Pancreas (tissue), 10 donors: ENCODE measurements around the gene SNCAIP. TPM values are rescaled to one million over a fixed set of nuclear protein-coding genes. Genes with fewer than 3 reads are reported as not detected.

Source experiments
- ATAC-seq, 4 donors: fragments of 200-7000 bp; cut with Tn5 transposase; one replicate each; pipeline versions ENCODE4 v1.8.0 to v1.9.1; 2020; ENCODE audit warnings: mild to moderate bottlenecking in 4 of 4, moderate library complexity in 4 of 4
- DNase-seq, 6 donors: peaks; one replicate each; pipeline ENCODE4 v3.0.0-alpha.2; 2020
- FAIRE-seq: peaks from 2 replicates; lab custom pipeline; 2012; peaks lifted over from hg19 to GRCh38; lab: Jason Lieb, UNC
- H3K27ac ChIP-seq, 4 donors: fragments of 200-600 bp; sonication (generic); 1 replicate in 3 of 4; 2 replicates in 1 of 4; pipeline versions ENCODE4 v1.5.0 to v1.8.0; 2020
- H3K27me3 ChIP-seq, 4 donors: fragments of 200-600 bp; one replicate each; pipeline ENCODE4 v1.8.0; 2021
- H3K36me3 ChIP-seq, 3 donors: fragments of 200-600 bp; sonication (generic) in 1 of 3; one replicate each; pipeline versions ENCODE4 v1.5.0 to v1.8.0; 2020 to 2021
- H3K4me1 ChIP-seq, 3 donors: fragments of 200-600 bp; one replicate each; pipeline ENCODE4 v1.8.0; 2021
- H3K4me3 ChIP-seq, 4 donors: fragments of 200-600 bp; sonication (generic) in 2 of 4; one replicate each; pipeline versions ENCODE4 v1.5.0 to v1.8.0; 2020 to 2021
- H3K9me3 ChIP-seq, 4 donors: fragments of 200-600 bp; one replicate each; pipeline ENCODE4 v1.8.0; 2021
- CTCF ChIP-seq, 4 donors: fragments of 200-600 bp; sonication (generic) in 3 of 4; IDR thresholded peaks; one replicate each; pipeline versions ENCODE4 v1.5.0 to v1.8.0; 2021; ENCODE audit warnings: antibody characterized with exemption in 4 of 4
- WGBS, 2 donors: extraction: QIAGEN DNeasy Blood & Tissue Kit; methylation state at CpG; one replicate each; pipeline ENCODE4 v1.1.7; 2013; 5-methylcytosine and 5-hydroxymethylcytosine counted together
- intact Hi-C, 3 donors: fragments of 100-400 bp; cut with DNase I; formaldehyde crosslinking; loops; one replicate each; pipeline versions ENCODE4 v1.11.1 to v1.14.2; 2022
- polyA plus RNA-seq, 2 donors: library from polyadenylated mRNA; stranded (reverse); fragments of 200-250 nt; gene quantifications; one replicate each; pipeline ENCODE4 v1.2.3, GENCODE V29; 2013
- total RNA-seq, 6 donors: library from RNA; stranded (reverse); fragmentation: NEBNext Ultra II Directional in 4 of 6; extraction: Animal tissue kit (Norgen Biotek cat#: 25700) in 4 of 6; gene quantifications; one replicate each; pipeline versions ENCODE4 v1.2.1 to v1.2.4, GENCODE V29; 2021 to 2023
- donor health status: healthy with polysubstance abuse.
- donor health status: DM: no; HTN: no; CAD: no; lungs with moderate emphysema.
- donor health status: DM: no; HTN: no; CAD: no.
- donor health status: control.
- donor health status: control.
- donor health status: Bipolar disorder and iron deficiency.
- donor health status: DM: yes; HTN: yes; CAD: no.
- donor health status: DM: no; HTN: no; CAD: no.
- donor health status: DM: no; HTN: no; CAD: no.
- donor health status: DM: yes; HTN: yes; CAD: no.

SNCAIP gene
- total and polyA plus RNA-seq, 8 donors, result 0.03 to 1.1 (median 0.28) TPM; not detected in 1

- no peak for FAIRE-seq
- no peaks in the 10 kb centered on the region for H3K4me1 ChIP-seq
- H3K27me3 ChIP-seq, result no peaks in the 10 kb centered on the region
- no peaks in the 10 kb centered on the region for H3K9me3 ChIP-seq
- H3K4me3 ChIP-seq, result no peak overlapping the region
- no peak for ATAC-seq
- no peak for TF ChIP-seq CTCF (IDR thresholded peaks at IDR 0.05)
- no peaks in the 10 kb centered on the region for H3K36me3 ChIP-seq
- no peak for DNase-seq
- no peak overlapping the region for H3K27ac ChIP-seq
- intact Hi-C loops, result no loop called here
- WGBS, 2 donors, result 42 to 69% methylated on average over 2 of the region's 2 CpGs
Measured at GRCh38 chr5:122295138-122295537, 16.9 kb upstream of the SNCAIP start.

GRCh38 chr5:122296871-122297270 lies 15.2 kb upstream of the SNCAIP start:
- 61 to 77% methylated on average over 2 of the region's 2 CpGs for WGBS, 2 donors
- no peak for ATAC-seq
- Histone ChIP-seq H3K27me3 (no peaks in the 10 kb centered on the region), H3K27ac (no peak overlapping the region), H3K36me3 (no peaks in the 10 kb centered on the region), H3K4me3 (no peak overlapping the region), H3K9me3 (no peaks in the 10 kb centered on the region), H3K4me1 (no peaks in the 10 kb centered on the region)
- no peak for TF ChIP-seq CTCF (IDR thresholded peaks at IDR 0.05)
- intact Hi-C loops, result no loop called here
- DNase-seq, result no peak
- FAIRE-seq, result no peak

DNA sequence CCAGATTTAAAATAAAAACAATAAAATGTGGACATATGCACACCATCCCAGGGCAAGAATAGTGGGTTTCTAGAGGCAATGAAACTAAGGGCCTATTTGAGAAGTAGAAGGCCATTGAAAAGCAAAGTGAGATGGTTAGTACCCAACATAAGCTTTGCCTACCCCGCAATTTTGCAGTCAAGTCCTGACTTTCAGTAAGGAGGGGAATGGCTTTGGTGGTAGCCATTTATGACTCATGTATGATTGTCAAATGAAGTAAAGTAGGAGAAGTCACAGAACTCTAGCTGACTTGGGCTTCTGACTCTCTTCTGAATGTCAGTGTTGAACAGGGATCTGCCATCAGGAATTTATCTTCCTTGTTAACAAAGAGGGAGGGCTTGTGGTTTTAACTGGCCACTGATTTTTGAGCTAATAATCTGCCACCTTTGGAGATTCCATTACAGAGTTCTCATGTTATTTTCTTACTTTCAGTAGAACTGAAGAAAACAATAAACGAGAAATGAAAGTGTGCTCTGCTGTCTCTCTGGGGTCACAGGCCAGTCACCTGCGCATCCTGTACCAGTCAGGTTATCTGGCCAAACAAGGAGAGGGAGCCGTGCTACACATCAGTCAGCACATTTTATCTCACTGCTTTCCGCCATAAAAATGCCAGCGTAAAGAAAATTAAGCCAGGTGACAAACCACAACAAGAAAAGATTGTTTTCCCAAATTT lies 14.3 kb upstream of the SNCAIP start:
- FAIRE-seq, result no peak

DNA sequence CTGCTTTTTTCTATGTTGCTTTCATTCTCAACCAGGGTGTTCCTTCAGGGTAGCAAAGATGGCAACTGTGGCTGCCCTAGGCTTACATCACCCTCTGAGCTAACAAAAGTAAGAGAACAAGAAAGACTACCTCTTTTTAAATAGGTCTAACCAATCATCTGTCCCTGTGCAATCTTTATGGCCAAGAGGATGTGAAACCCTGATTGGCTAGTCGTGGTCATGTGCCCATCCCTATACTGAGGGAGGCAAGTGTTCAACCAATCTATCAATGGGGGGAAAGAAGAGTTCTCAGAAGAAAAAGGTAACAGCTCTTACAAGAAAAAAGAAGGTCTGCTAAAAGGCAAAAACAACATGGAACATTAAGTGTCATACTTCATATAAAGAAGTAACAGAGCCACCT lies 11.7 kb upstream of the SNCAIP start:
- no peak for TF ChIP-seq CTCF (IDR thresholded peaks at IDR 0.05)
- DNase-seq, result no peak
- ATAC-seq, result no peak
- FAIRE-seq, result no peak
- Histone ChIP-seq H3K36me3 (no peaks in the 10 kb centered on the region), H3K4me3 (no peak overlapping the region), H3K4me1 (no peaks in the 10 kb centered on the region), H3K27ac (no peak overlapping the region), H3K9me3 (no peaks in the 10 kb centered on the region), H3K27me3 (peaks cover 0 to 8% (median 0%) of the 10 kb centered on the region in 4 donors)
- intact Hi-C loops, result no loop called here
- WGBS, 2 donors, result 51 to 83% methylated on average over 1 of the region's 1 CpG

More for the DNA sequence above, 14.3 kb upstream of the SNCAIP start:
- DNase-seq (no peak), ATAC-seq (no peak)
- Histone ChIP-seq H3K27ac (no peak overlapping the region), H3K27me3 (no peaks in the 10 kb centered on the region), H3K4me3 (no peak overlapping the region), H3K4me1 (no peaks in the 10 kb centered on the region), H3K36me3 (no peaks in the 10 kb centered on the region), H3K9me3 (no peaks in the 10 kb centered on the region)
- TF ChIP-seq CTCF (IDR thresholded peaks at IDR 0.05), result no peak
- intact Hi-C loops, result no loop called here
- WGBS, 2 donors, result 71 to 79% methylated on average over 6 of the region's 6 CpGs

GRCh38 chr5:122301016-122301415 lies 11.0 kb upstream of the SNCAIP start:
- FAIRE-seq, result no peak
- H3K4me3 ChIP-seq, result no peak overlapping the region
- H3K4me1 ChIP-seq, result no peaks in the 10 kb centered on the region
- WGBS, 2 donors, result 31 to 44% methylated on average over 2 of the region's 2 CpGs
- TF ChIP-seq CTCF (IDR thresholded peaks at IDR 0.05), result no peak
- H3K9me3 ChIP-seq, result no peaks in the 10 kb centered on the region
- ATAC-seq, result no peak
- H3K27me3 ChIP-seq, result peaks cover 0 to 8% (median 0%) of the 10 kb centered on the region in 4 donors
- intact Hi-C loops, result no loop called here
- H3K36me3 ChIP-seq, result no peaks in the 10 kb centered on the region
- DNase-seq, result no peak
- H3K27ac ChIP-seq, result no peak overlapping the region
